HFF-Myc (cell line): ENCODE results near the gene TPRN.

Source experiments
- DNase-seq: peaks from one replicate; pipeline ENCODE4 v3.0.0-alpha.2; 2011; ENCODE audit warnings: low read depth; ENCODE audit errors: extremely low read depth
- H3K4me3 ChIP-seq: replicated peaks from 2 replicates; pipeline ENCODE4 v1.5.1; 2011; ENCODE audit warnings: low read depth, mild to moderate bottlenecking, control low read depth, low read length
- CTCF ChIP-seq: IDR thresholded peaks from 2 replicates; pipeline ENCODE4 v1.5.1; 2012; ENCODE audit warnings: mild to moderate bottlenecking, low read depth, low read length, control low read depth; ENCODE audit errors: missing control alignments

TPRN gene

GRCh38 chr9:137178939-137179630, 21.5 kb downstream of the TPRN start:
- DNase-seq: no peak
- TF ChIP-seq CTCF: no peak
- H3K4me3 ChIP-seq: no peak overlapping the region

GRCh38 chr9:137178201-137178938, 22.2 kb downstream of the TPRN start:
- DNase-seq: no peak
- no peak for TF ChIP-seq CTCF

GRCh38 chr9:137176302-137177182, 24.0 kb downstream of the TPRN start:
- no peak overlapping the region for H3K4me3 ChIP-seq
- peak; percentile 62 for TF ChIP-seq CTCF
- DNase-seq: no peak

More at GRCh38 chr9:137178201-137178938, 22.2 kb downstream of the TPRN start:
- no peak overlapping the region for H3K4me3 ChIP-seq

GRCh38 chr9:137175345-137175961, 25.1 kb downstream of the TPRN start:
- DNase-seq: no peak
- H3K4me3 ChIP-seq: no peak overlapping the region

GRCh38 chr9:137174722-137175293, 25.7 kb downstream of the TPRN start:
- TF ChIP-seq CTCF: no peak
- DNase-seq: no peak
- no peak overlapping the region for H3K4me3 ChIP-seq

More at GRCh38 chr9:137175345-137175961, 25.1 kb downstream of the TPRN start:
- peak; percentile 43 for TF ChIP-seq CTCF
